Measurements from ENCODE around the gene SOX10. TPM values are rescaled to one million over a fixed set of nuclear protein-coding genes. Genes with fewer than 3 reads are reported as not detected.

Gene SOX10
- total and polyA plus RNA-seq, 2 of the 4 experiments (the other 2 are of a cell fraction): not detected

GRCh38 chr22:37999236-37999635 lies 14.9 kb upstream of the SOX10 start:
- H3K14ac ChIP-seq (replicated peaks; ENCODE audit: low read depth, low read length): no peak overlapping the region
- no peak overlapping the region for H3K4ac ChIP-seq (ENCODE audit: low read depth, low read length)
- H2AFZ ChIP-seq (replicated peaks; ENCODE audit: low read length, poor library complexity): no peak overlapping the region
- intact Hi-C loops (cut with micrococcal nuclease) (no loop called here), dilution Hi-C loops (cut with HindIII; ENCODE audit: low sequenced_read_pairs, unreplicated experiment) (no loop called here), in situ Hi-C loops (cut with MboI; ENCODE audit: low sequenced_read_pairs) (no loop called here)
- H2BK5ac ChIP-seq (ENCODE audit: low read depth, low read length, poor library complexity, severe bottlenecking): no peak overlapping the region
- H2BK20ac ChIP-seq (ENCODE audit: low read depth, low read length): no peak overlapping the region
- peaks cover 11% of the 10 kb centered on the region; the same call in 1 of the 2 replicates for H3K27me3 ChIP-seq (ENCODE audit: control insufficient read depth, insufficient read depth, low read length)
- WGBS, 2 experiments (ENCODE audit: extremely low coverage in 2 of 2, insufficient read length in 1 of 2): 71% methylated on average over 5 of the region's 10 CpGs; no CpG with 5 or more reads in 1 of the 2 experiments
- no TSS peak for BruUV-seq (replicated peaks)
- H4K91ac ChIP-seq (ENCODE audit: insufficient read depth, low read depth, low read length): no peak overlapping the region
- H2BK120ac ChIP-seq (ENCODE audit: low read depth, low read length): no peak overlapping the region
- POLR2A ChIA-PET (ENCODE audit: unreplicated experiment): no interaction called here
- TF ChIP-seq CTCF (conservative IDR thresholded peaks at IDR 0.05; ENCODE audit: low read depth, low read length) (no peak), RFX5 (IDR thresholded peaks at IDR 0.05; ENCODE audit: low read depth, low read length) (no peak)
- H3K9me3 ChIP-seq (ENCODE audit: control insufficient read depth, insufficient read depth, low read length): no peaks in the 10 kb centered on the region
- H4K5ac ChIP-seq (ENCODE audit: low read depth, low read length): no peak overlapping the region
- H3K4me3 ChIP-seq (ENCODE audit: insufficient read depth, low read depth, low read length): no peak overlapping the region
- no peak overlapping the region for H3K56ac ChIP-seq (ENCODE audit: extremely low read depth, insufficient read depth, low read length)
- H3K23ac ChIP-seq (ENCODE audit: low read depth, low read length): no peak overlapping the region
- H3K36me3 ChIP-seq (ENCODE audit: control insufficient read depth, insufficient read depth, low read length): no peaks in the 10 kb centered on the region
- H3K79me1 ChIP-seq (ENCODE audit: low read depth in 1 of 2, low read length in 2 of 2): no peaks in the 10 kb centered on the region
- CTCF ChIA-PET: no interaction called here
- H4K20me1 ChIP-seq (ENCODE audit: insufficient read depth, low read length): no peaks in the 10 kb centered on the region
- peaks cover 3% of the 10 kb centered on the region; the same call in 1 of the 2 replicates for H3K9me1 ChIP-seq (ENCODE audit: insufficient read depth, low read length)
- no peak overlapping the region for H2BK15ac ChIP-seq (ENCODE audit: low read depth, low read length)
- no peak overlapping the region for H3K18ac ChIP-seq (ENCODE audit: low read depth, low read length)
- no peak overlapping the region for H3K27ac ChIP-seq (ENCODE audit: insufficient read depth, low read length)
- H4K8ac ChIP-seq (ENCODE audit: low read depth in 2 of 2, low read length in 2 of 2): no peak overlapping the region
- no peak overlapping the region for H3K4me2 ChIP-seq (ENCODE audit: low read depth, low read length)
- DNase-seq (no peak), ATAC-seq (ENCODE audit: low read depth) (no peak)
- H3K9ac ChIP-seq (ENCODE audit: low read depth, low read length): no peak overlapping the region
- no peak overlapping the region for H2AK5ac ChIP-seq (ENCODE audit: low read depth, low read length)
- peaks cover 3% of the 10 kb centered on the region; the same call in 1 of the 2 replicates for H3K4me1 ChIP-seq (ENCODE audit: control insufficient read depth, insufficient read depth, low read length)
- H2AK9ac ChIP-seq (replicated peaks; ENCODE audit: low read depth, low read length, poor library complexity): no peak overlapping the region
